ENCODE results near the gene CLEC19A.

DNA sequence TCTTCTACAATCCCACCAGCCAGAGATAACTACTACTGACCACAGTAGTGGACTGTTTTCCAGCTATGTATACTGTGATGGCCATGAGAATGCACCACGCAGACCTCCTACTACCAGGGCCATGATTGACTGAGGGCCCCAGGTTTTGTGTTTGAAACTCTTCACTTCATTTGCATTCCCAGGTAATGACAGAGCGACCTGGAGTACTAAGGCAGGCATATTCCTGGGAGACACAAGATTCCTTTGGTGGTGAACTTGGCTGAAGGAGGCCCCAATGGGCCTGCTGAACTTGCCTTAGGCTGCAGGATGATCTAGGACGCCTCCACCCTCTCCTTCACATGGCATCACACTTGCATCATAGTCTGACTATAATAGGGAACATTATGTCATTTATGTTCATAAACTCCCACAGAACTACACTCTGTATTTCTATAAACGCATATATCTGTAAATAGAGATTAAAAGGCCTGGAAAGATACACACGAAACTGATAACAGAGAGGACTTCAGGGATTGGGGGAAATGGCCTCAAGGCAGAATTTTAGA is 30.4 kb downstream of the CLEC19A start:
- TF ChIP-seq, protein P1, sequence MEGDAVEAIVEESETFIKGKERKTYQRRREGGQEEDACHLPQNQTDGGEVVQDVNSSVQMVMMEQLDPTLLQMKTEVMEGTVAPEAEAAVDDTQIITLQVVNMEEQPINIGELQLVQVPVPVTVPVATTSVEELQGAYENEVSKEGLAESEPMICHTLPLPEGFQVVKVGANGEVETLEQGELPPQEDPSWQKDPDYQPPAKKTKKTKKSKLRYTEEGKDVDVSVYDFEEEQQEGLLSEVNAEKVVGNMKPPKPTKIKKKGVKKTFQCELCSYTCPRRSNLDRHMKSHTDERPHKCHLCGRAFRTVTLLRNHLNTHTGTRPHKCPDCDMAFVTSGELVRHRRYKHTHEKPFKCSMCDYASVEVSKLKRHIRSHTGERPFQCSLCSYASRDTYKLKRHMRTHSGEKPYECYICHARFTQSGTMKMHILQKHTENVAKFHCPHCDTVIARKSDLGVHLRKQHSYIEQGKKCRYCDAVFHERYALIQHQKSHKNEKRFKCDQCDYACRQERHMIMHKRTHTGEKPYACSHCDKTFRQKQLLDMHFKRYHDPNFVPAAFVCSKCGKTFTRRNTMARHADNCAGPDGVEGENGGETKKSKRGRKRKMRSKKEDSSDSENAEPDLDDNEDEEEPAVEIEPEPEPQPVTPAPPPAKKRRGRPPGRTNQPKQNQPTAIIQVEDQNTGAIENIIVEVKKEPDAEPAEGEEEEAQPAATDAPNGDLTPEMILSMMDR (IDR thresholded peaks at IDR 0.05 in 8 of 11, conservative IDR thresholded peaks at IDR 0.05 in 3 of 11): no peak
- no peak for TF ChIP-seq POLR2AphosphoS5 (IDR thresholded peaks at IDR 0.05)
